Measurements from ENCODE around the gene METTL22. TPM values are rescaled to one million over a fixed set of nuclear protein-coding genes. Genes with fewer than 3 reads are reported as not detected.

METTL22 gene
- total RNA-seq, 1 donor from 2014 or later: 33.4 TPM

DNA sequence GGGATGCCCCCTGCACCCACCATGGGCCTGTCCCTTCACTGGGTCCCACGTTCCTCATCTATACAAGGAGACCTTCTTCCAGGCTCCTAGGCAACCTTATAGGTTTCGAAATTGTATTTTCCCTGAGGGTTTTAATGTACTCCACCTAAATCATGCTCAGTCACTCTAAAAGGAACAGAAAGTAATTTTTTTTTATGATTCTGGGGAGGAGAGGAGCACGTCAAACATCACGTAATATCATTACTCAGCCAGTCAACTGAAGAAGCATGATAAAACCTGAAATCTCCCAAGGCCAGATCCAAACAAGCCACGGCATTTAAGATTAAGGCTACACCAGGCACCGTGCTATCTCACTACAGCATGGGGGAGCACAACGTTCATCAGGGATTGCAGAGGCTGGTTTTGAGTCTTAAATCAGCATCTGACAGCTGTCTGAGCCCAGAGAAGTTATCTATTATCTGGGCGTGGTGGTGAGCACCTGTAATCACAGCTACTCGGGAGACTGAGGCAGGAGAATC lies 27.3 kb upstream of the METTL22 start:
- DNase-seq: no peak

- no peak for DNase-seq
Measured at GRCh38 chr16:8595783-8596182, 25.7 kb upstream of the METTL22 start.

DNA sequence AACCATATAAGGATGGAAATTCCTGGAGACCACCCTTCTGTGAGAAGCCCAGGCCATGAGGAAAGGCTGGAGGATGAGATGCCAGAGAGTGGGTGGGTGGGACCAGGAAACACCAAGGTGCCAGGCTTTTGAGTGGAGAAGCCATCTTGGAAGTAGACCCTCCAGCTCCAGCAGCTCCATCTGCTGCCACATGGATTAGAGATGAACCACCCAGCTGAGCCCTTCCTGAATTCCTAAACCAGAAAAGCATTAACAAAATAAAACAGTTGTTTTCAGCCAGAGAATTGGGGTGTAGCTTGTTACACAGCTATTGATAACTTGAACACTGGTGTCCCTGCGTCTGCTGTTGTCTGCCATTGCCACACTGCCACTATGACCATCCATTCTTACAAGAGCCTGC lies 24.9 kb upstream of the METTL22 start:
- DNase-seq: no peak

DNA sequence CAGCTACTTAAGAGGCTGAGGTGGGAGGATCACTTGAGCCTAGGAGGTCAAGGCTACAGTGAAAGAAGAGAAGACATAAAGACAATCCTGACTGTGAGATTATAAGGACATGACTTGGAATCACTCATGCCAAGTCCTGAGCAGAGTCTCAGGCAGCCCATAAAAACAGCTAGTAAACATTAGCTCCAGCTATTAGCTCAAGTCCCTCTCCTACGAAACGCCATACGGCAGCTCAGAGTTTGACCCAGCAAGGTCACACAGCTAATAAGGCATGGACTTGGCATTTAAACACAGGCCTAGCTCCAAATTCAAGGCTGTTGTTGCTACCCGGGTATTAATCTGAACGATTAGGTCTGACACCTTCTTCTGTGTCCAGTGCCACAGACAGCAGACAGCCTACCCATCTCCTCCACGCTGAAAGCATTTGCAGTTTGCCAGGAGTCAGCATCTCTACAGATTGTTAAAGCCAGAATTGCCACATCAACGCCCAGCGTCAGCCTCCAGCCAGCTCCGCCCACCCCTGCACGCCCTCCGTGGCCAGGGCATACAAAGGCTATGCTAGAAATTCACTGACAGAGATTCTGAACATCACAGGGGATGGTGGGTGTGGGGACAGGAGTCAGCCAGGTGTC lies 21.2 kb upstream of the METTL22 start:
- no peak for DNase-seq

DNA sequence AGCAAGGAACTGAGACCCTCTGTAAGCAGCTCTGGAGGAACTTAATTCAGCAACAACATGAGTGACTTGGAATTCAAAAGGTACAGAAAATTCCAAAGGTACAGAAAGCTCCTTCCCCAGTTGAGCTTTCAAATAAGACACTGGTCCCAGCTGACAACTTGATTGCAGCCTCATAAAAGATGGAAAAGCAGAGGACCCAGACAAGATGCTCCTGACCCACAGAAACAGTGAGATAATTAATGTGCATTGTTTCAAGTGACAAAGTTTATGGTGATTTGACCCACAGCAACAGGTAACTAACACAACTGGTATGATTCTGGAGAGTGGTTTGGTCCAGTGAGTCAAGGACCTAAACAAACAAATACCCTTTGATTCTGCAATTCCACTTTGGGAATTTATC lies 15.9 kb upstream of the METTL22 start:
- DNase-seq: no peak

- no peak for DNase-seq
Measured at GRCh38 chr16:8607214-8607613, 14.3 kb upstream of the METTL22 start.

GRCh38 chr16:8611122-8611521 lies 10.4 kb upstream of the METTL22 start:
- DNase-seq: no peak

DNA sequence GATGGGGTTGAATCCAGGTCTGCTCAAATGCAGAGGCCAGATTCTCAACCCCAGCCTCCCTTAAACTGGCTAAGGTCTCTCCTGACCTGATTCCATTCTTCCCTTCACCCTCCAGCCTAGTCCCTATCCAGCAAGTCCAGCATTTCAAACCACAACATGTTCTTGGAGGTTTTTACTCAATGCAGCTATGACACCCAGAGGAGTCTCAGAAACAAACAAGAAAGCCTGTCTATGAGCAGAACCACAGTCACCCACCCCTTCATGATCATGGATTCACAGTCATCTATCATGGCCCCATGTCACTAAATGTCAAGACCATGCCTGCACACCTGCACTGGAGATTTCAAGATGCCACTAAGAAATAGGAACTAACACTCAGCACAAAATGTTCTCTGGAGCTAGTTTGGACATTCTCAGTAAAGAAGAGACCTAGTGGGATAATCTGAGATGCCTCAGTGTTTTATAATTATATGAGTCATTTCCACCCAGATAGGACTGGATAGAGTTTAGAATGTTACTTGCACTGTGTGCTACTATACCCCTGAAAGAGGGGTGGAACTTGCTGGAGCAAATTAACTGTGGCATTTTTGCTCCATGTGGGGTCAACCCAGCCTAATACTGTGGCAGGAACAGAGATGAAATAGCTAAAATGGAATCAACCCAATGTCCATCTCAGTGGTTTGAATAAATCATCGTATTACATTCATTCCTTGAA lies 9.5 kb upstream of the METTL22 start:
- DNase-seq: no peak

DNA sequence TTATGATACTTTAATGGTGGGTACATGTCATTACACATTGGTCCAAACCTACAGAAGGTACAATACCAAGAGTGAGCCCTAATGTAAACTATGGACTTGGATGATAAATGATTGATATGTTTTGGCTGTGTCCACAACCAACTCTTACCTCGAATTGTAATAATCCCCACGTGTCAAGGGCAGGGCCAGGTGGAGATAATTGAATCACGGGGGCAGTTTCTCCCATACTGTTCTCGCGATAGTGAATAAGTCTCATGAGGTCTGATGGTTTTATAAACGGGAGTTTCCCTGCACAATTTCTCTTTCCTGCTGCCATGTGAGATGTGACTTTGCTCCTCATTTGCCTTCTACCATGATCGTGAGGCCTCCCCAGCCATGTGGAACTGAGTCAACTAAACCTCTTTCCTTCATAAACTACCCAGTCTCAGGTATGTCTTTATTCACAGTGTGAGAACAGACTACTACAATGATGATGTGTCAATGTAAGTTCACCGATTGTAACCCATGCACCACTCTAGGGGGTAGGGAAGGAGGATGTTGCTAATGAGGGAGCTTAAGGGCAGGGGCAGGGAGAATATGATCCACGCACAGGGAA lies 7.0 kb upstream of the METTL22 start:
- DNase-seq: no peak

GRCh38 chr16:8619671-8620370 lies 1.7 kb upstream of the METTL22 start:
- no peak for DNase-seq

GRCh38 chr16:8620535-8620934 lies 963 bp upstream of the METTL22 start:
- DNase-seq: no peak

DNA sequence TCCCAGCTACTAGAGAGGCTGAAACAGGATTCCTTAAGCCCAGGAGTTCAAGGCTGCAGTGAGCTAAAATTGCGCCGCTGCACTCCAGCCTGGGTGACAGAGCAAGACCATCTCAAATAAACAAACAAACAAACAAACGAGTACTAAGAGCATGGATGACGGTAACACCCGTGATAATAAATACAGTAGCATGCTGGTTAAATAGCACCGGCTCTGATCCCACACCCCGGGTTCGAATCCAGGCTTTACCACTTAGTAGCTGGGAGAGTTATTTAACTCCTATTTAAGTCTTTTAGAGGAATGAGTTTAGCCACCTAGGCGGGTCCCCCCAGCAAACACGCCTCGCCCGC lies 301 bp upstream of the METTL22 start:
- no peak for DNase-seq

- no peak for DNase-seq
Measured at GRCh38 chr16:8622315-8622656, 788 bp downstream of the METTL22 start.

DNA sequence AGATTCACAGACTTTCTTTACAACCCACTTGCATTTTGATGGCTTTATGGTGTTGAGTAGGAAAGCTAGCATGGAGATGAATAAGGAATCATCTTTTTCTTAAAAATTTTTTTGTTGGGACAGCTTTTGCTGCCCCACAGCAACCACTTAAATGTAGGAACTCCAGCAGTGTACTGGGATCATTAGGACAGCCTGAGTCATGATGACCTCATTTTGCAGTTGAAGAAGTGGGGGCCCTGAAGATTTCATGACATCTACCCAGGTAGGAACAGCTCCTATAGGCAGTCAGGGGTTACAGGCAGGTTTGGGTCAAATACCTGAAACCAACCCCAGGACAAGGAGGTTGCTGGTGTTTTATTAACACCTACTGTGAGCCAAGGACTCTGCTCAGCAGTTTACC lies 2.1 kb downstream of the METTL22 start:
- DNase-seq: no peak

DNA sequence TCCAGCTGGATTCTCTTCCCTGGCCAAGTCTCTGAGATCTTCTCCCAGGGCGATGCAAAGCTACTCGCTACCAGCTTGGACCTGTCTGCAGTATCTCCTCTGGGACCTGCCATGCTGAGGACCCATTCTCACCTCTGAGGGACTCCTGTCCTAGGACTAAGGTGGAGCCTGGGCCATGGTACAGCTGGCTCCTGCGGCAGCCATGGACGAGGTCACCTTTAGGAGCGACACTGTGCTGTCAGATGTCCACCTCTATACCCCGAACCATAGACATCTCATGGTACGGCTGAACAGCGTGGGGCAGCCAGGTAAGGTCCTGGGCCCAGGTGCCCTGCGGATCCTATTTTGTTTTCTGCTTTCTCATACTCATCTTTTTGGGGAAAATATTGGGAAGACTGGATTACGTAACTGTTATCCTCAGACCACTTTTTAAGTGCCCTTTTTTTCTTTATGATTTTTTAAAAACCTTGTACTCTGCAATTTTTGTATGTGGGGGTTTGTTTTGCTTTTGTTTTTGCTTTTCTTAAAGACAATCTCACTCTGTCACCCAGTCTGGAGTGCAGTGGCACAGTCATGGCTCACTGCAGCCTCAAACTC lies 4.1 kb downstream of the METTL22 start:
- no peak for DNase-seq

DNA sequence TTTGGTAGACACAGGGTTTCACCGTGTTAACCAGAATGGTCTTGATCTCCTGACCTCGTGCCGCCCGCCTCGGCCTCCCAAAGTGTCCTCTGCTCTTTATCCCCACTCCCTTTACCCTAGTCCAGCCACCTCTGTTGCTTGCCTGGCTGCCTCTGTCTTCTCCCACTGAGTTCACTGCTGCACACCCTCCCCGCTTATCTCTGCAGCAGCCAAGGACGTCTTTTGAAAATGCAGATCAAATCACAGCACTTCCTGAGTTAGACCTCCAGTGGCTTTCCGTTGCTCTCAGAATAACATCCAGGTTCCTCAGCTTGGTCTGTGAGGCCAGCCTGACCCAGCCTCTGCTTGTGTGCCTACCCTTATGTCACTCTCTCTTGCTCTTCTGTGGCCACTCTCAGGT lies 5.4 kb downstream of the METTL22 start:
- no peak for DNase-seq

DNA sequence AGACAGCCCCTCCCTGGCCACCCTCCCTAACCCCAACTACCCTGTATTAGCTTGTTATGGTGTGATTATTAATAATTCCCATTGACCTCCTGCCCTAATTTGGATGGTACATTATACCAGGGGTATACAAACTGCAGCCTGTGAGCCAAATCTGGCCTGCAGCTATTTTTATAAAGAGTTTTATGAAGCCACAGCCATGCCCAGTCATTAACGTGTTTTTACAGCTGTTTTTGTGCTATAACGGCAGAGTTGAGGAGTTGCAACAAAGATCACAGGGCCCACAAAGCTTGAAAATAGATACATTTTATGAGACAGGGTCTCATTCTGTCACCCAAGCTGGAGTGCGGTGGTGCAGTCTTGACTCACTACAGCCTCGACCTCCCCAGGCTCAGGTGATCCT lies 6.0 kb downstream of the METTL22 start:
- DNase-seq: no peak

GRCh38 chr16:8628981-8629725 lies 7.7 kb downstream of the METTL22 start:
- DNase-seq: no peak

DNA sequence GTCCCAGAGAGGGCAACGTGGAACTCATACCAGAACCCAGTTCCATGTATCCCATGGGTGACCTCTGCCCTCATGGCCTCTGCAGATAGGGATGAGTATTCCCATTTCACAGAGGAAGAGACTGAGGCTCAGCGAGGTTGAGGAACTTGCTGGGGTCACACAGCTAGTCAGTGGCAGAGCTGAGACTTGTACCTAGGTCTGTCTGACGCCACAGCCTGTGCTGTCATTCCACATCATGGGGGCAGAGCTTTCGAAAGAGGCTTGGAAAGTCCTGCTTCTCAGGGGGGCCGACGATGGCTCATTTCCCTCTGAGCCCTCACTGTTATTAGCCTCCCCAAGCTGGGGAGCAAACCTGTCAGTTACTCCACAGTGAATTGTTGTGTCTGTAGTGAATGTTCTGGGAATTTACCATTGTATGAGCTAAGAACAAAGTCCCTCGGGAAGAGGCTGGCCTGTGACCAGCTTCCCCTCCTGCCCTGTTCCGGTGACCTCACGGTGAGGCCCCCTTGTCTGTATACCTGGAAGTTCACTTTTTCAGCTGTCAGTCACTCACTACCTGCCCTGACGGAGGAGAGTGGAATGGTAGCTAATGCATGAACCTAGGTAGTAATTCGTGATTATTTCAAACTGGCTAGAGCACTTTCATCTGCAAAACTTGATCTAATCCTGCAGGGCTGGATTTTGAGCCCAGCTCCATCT lies 8.9 kb downstream of the METTL22 start:
- no peak for DNase-seq

DNA sequence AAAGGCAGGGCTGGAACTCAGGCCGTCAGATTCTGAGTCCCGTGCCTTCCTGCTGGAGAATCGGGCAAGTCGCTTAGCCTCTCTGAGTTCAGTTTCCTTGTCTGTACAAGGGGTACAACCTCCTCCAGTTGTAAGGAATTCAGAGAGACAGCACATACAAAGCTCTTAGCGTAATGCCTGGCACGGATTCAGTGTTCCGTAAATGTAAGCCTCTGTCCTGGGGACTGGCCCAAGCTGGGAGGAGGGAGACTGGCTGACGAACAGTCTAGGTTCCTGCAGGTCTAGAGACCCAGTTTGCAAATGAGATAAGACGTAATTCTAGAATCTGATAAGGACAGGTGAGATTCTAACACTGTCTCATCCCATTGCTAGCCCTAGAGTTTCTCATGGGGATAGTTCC lies 9.9 kb downstream of the METTL22 start:
- DNase-seq: no peak

GRCh38 chr16:8631818-8632465 lies 10.4 kb downstream of the METTL22 start:
- no peak for DNase-seq
